HepG2 (cell line): ENCODE data around the gene KIAA2012.

Source experiments
- BRCA1 ChIP-seq: sonication (generic); formaldehyde crosslinking; IDR thresholded peaks from 2 replicates; pipeline ENCODE4 v1.4.0; 2020; ENCODE audit warnings: missing genetic modification reagents
- CC2D1A ChIP-seq: sonication (generic); formaldehyde crosslinking; IDR thresholded peaks from 2 replicates; pipeline ENCODE4 v1.8.1; 2023; ENCODE audit warnings: mild to moderate bottlenecking, missing genetic modification reagents
- EP300 ChIP-seq, 3 experiments: sonication (generic) in 1 of 3; formaldehyde crosslinking in 1 of 3; IDR thresholded peaks; 2 replicates each; pipeline versions ENCODE4 v1.5.1 to v1.6.1; 2011 to 2020; ENCODE audit warnings: low read depth in 2 of 3, low read length in 2 of 3, borderline replicate concordance in 1 of 3, improper control_type of control experiment in 1 of 3, mild to moderate bottlenecking in 1 of 3, missing genetic modification reagents in 1 of 3, moderate library complexity in 1 of 3
- FOXM1 ChIP-seq: sonication (generic); formaldehyde crosslinking; IDR thresholded peaks from 2 replicates; pipeline ENCODE4 v1.5.0; 2020; ENCODE audit warnings: missing genetic modification reagents
- HOXA9 ChIP-seq: sonication (generic); formaldehyde crosslinking; IDR thresholded peaks from 2 replicates; pipeline ENCODE4 v1.8.1; 2022; ENCODE audit warnings: missing genetic modification reagents, mild to moderate bottlenecking, moderate library complexity, borderline replicate concordance
- MEIS1 ChIP-seq: sonication (generic); formaldehyde crosslinking; IDR thresholded peaks from 2 replicates; pipeline ENCODE4 v1.9.0; 2021; ENCODE audit warnings: mild to moderate bottlenecking, missing genetic modification reagents, moderate library complexity, borderline replicate concordance
- POLR2AphosphoS5 ChIP-seq: IDR thresholded peaks from 2 replicates; pipeline ENCODE4 v1.6.1; 2012; ENCODE audit warnings: low read depth, low read length
- RFX5 ChIP-seq: IDR thresholded peaks from 2 replicates; pipeline ENCODE4 v1.6.1; 2011; ENCODE audit warnings: low read depth, low read length, improper control_type of control experiment
- TAF1 ChIP-seq: sonication (generic); formaldehyde crosslinking; IDR thresholded peaks from 2 replicates; pipeline ENCODE4 v1.4.0; 2020; ENCODE audit warnings: missing genetic modification reagents
- ZNF652 ChIP-seq: IDR thresholded peaks from 2 replicates; pipeline ENCODE4 v1.6.1; 2016; ENCODE audit warnings: low read depth, borderline replicate concordance
- TF ChIP-seq, protein P1 (sequence below), 2 experiments: sonication (generic) in 1 of 2; formaldehyde crosslinking in 1 of 2; IDR thresholded peaks; 2 replicates each; pipeline versions ENCODE4 v1.5.1 to v1.6.1; 2011 to 2020; ENCODE audit warnings: borderline replicate concordance in 1 of 2, low read depth in 1 of 2, low read length in 1 of 2, mild to moderate bottlenecking in 1 of 2, missing genetic modification reagents in 1 of 2, moderate library complexity in 1 of 2

DNA sequence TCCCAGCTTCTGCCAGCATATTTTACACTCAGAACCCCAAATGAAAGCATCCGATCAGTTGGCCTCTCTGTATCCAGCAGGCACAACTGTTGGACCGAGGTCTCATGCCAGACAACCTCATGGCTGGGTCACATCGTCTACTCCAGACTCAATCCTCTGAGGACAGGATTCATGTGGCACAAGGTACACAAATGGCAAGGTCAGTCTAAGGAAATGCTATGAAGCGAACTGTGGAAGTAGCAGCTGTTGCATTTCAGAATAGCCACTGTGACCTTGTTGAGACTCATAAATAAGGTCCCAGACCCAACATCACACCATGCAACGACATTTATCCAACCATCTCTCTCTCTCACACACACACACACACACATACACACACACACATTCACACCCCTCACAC, 46.5 kb upstream of the KIAA2012 start:
- TF ChIP-seq MEIS1 (CRISPR knock-in tag) = no peak
- no peak for TF ChIP-seq FOXM1 (CRISPR knock-in tag)
- TF ChIP-seq ZNF652 (CRISPR knock-in tag) = no peak
- no peak for TF ChIP-seq TAF1 (CRISPR knock-in tag)
- TF ChIP-seq CC2D1A (CRISPR knock-in tag) = no peak
- TF ChIP-seq HOXA9 (CRISPR knock-in tag) = no peak
- no peak for TF ChIP-seq RFX5
- no peak for TF ChIP-seq EP300 (IDR thresholded peaks at IDR 0.05; ENCODE audit: low read depth in 2 of 2, low read length in 2 of 2)
- no peak for TF ChIP-seq EP300 (CRISPR knock-in tag; IDR thresholded peaks at IDR 0.05; ENCODE audit: borderline replicate concordance)
- TF ChIP-seq POLR2AphosphoS5 = no peak
- no peak for TF ChIP-seq BRCA1 (CRISPR knock-in tag)
- TF ChIP-seq, protein P1, sequence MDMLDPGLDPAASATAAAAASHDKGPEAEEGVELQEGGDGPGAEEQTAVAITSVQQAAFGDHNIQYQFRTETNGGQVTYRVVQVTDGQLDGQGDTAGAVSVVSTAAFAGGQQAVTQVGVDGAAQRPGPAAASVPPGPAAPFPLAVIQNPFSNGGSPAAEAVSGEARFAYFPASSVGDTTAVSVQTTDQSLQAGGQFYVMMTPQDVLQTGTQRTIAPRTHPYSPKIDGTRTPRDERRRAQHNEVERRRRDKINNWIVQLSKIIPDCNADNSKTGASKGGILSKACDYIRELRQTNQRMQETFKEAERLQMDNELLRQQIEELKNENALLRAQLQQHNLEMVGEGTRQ (IDR thresholded peaks at IDR 0.05; ENCODE audit: low read depth, low read length) = no peak
- TF ChIP-seq, protein P1 (CRISPR knock-in tag; IDR thresholded peaks at IDR 0.05; ENCODE audit: borderline replicate concordance) = no peak
